ENCODE results near the gene SCN5A.
"Not testable (repeated sequence)": the region's sequence is repeated elsewhere in the genome, so short reads cannot be mapped to it uniquely, and the experiment has no call there.

Gene SCN5A

DNA sequence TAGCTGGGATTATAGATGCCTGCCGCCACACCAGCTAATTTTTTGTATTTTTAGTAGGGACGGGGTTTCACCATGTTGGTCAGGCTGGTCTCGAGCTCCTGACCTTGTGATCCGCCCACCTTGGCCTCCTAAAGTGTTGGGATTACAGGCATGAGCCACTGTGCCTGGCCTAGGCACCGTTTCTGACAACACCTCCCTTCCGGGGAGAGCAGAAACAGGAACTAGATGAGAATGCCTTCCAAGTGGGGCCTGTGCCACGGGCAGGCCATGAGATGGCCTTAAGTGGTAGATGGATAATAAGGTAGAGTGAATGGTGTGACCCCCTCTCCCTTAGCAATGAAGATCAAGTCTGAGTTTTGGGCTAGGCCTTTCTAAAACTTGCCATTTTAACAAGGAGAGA is 82.7 kb downstream of the SCN5A start:
- H3K56ac ChIP-seq (ENCODE audit: low read length); H3K4me2 ChIP-seq (ENCODE audit: low read length); H3K18ac ChIP-seq (ENCODE audit: low read length); H3K36me3 ChIP-seq (ENCODE audit: control insufficient read depth, insufficient read depth, low read length); H3K4me3 ChIP-seq (ENCODE audit: low read length); H4K5ac ChIP-seq (ENCODE audit: low read length); H2BK15ac ChIP-seq (replicated peaks; ENCODE audit: low read depth); H3K23ac ChIP-seq (ENCODE audit: low read length); H3K4me1 ChIP-seq (ENCODE audit: control insufficient read depth, low read depth, low read length); H3K27me3 ChIP-seq (ENCODE audit: insufficient read depth, low read length, poor library complexity); H2BK120ac ChIP-seq (ENCODE audit: low read depth, low read length); H3K79me2 ChIP-seq (ENCODE audit: control insufficient read depth, insufficient read depth, low read length); H3K9ac ChIP-seq (ENCODE audit: low read length); DNase-seq; H3K4ac ChIP-seq (ENCODE audit: low read depth, low read length); H3K27ac ChIP-seq (ENCODE audit: low read depth, low read length); H3K79me1 ChIP-seq (ENCODE audit: low read length); H2AK5ac ChIP-seq (ENCODE audit: low read length); H4K8ac ChIP-seq (ENCODE audit: low read depth, low read length); H2BK5ac ChIP-seq (ENCODE audit: low read length): not testable (repeated sequence)
- no CpG with 5 or more reads among the region's 7 CpGs for WGBS (ENCODE audit: extremely low coverage, insufficient coverage, low lambda C conversion rate)

DNA sequence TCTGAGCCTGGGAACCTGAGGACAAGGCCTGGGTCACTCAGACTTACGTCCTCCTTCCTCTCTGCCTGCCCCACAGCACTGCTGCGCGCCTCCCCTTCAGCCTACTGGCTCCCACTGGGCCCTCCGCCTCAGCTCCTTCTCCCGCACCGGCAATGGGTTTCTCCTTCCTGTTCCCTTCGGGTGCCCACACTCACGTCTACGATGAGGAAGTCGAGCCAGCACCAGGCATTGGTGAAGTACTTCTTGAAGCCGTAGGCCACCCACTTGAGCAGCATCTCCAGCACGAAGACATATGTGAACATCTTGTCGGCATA is 83.3 kb downstream of the SCN5A start:
- no peak overlapping the region for H2BK5ac ChIP-seq (ENCODE audit: low read length)
- no peak overlapping the region for H2BK15ac ChIP-seq (replicated peaks; ENCODE audit: low read depth)
- H3K23ac ChIP-seq (ENCODE audit: low read length): no peak overlapping the region
- no peak overlapping the region for H4K5ac ChIP-seq (ENCODE audit: low read length)
- H3K4me3 ChIP-seq (ENCODE audit: low read length): no peak overlapping the region
- no peak for DNase-seq
- H3K36me3 ChIP-seq (ENCODE audit: control insufficient read depth, insufficient read depth, low read length): no peaks in the 10 kb centered on the region
- H3K27me3 ChIP-seq (ENCODE audit: insufficient read depth, low read length, poor library complexity): no peaks in the 10 kb centered on the region
- H3K9ac ChIP-seq (ENCODE audit: low read length): no peak overlapping the region
- H3K4ac ChIP-seq (ENCODE audit: low read depth, low read length): no peak overlapping the region
- WGBS (ENCODE audit: extremely low coverage, insufficient coverage, low lambda C conversion rate): no CpG with 5 or more reads among the region's 13 CpGs
- H4K8ac ChIP-seq (ENCODE audit: low read depth, low read length): no peak overlapping the region
- H3K27ac ChIP-seq (ENCODE audit: low read depth, low read length): no peak overlapping the region
- no peaks in the 10 kb centered on the region for H3K79me1 ChIP-seq (ENCODE audit: low read length)
- no peak overlapping the region for H3K18ac ChIP-seq (ENCODE audit: low read length)
- H3K56ac ChIP-seq (ENCODE audit: low read length): no peak overlapping the region
- H3K4me1 ChIP-seq (ENCODE audit: control insufficient read depth, low read depth, low read length): no peaks in the 10 kb centered on the region
- no peak overlapping the region for H2AK5ac ChIP-seq (ENCODE audit: low read length)
- H2BK120ac ChIP-seq (ENCODE audit: low read depth, low read length): no peak overlapping the region
- H3K79me2 ChIP-seq (ENCODE audit: control insufficient read depth, insufficient read depth, low read length): no peaks in the 10 kb centered on the region
- no peak overlapping the region for H3K4me2 ChIP-seq (ENCODE audit: low read length)

DNA sequence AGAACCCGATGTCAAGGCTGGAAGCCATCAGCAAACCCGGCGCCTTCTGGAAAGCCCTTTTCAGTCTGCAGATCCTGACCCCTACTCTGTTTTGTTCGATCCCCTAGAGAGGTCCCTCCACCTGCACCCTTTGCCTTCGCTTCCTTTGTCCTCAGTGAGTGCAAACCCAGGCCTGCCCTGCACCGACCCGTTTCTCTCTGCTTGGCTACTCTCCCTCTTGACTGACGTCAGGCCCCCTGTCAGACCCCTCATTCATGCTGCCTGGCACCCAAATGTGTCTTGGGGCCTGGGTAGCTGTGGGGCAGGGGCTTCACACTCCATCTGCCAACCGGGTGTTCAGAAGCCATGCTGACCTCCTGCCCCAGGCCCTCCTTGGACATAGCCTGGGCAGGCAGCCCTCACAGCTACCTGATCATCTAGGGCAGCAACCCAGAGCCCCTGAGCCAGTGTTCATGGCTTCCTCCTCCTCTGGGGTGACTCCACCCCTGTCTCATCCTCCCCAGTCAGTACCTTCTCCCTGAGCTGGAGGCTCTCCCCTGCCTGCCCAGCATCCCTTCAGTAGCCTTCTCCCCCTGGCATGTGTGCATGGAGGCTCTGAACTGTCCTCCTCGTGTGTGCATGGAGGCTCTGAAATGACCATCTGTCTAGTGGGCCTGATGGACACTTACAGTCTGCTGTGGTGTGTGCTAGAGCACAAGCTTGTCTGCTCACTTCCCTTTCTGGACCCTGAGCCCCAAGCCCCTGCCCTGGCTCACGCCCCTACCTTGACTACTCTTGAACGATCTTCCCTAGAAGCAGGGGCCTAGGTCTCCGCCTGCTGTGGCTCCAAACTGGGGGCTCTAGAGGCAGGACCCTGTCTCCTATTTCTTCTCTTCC is 83.9 kb downstream of the SCN5A start:
- Histone ChIP-seq H3K9ac (ENCODE audit: low read length) (no peak overlapping the region), H3K4ac (ENCODE audit: low read depth, low read length) (no peak overlapping the region), H4K5ac (ENCODE audit: low read length) (no peak overlapping the region), H2AK5ac (ENCODE audit: low read length) (no peak overlapping the region), H3K4me3 (ENCODE audit: low read length) (no peak overlapping the region), H3K23ac (ENCODE audit: low read length) (no peak overlapping the region), H3K27ac (ENCODE audit: low read depth, low read length) (no peak overlapping the region), H3K56ac (ENCODE audit: low read length) (no peak overlapping the region), H4K8ac (ENCODE audit: low read depth, low read length) (no peak overlapping the region), H3K36me3 (ENCODE audit: control insufficient read depth, insufficient read depth, low read length) (no peaks in the 10 kb centered on the region), H3K4me1 (ENCODE audit: control insufficient read depth, low read depth, low read length) (no peaks in the 10 kb centered on the region), H2BK15ac (replicated peaks; ENCODE audit: low read depth) (no peak overlapping the region), H3K79me1 (ENCODE audit: low read length) (no peaks in the 10 kb centered on the region), H2BK120ac (ENCODE audit: low read depth, low read length) (no peak overlapping the region), H3K27me3 (ENCODE audit: insufficient read depth, low read length, poor library complexity) (no peaks in the 10 kb centered on the region), H3K4me2 (ENCODE audit: low read length) (no peak overlapping the region), H3K79me2 (ENCODE audit: control insufficient read depth, insufficient read depth, low read length) (no peaks in the 10 kb centered on the region), H2BK5ac (ENCODE audit: low read length) (no peak overlapping the region), H3K18ac (ENCODE audit: low read length) (no peak overlapping the region)
- WGBS (ENCODE audit: extremely low coverage, insufficient coverage, low lambda C conversion rate): no CpG with 5 or more reads among the region's 13 CpGs
- DNase-seq: no peak

DNA sequence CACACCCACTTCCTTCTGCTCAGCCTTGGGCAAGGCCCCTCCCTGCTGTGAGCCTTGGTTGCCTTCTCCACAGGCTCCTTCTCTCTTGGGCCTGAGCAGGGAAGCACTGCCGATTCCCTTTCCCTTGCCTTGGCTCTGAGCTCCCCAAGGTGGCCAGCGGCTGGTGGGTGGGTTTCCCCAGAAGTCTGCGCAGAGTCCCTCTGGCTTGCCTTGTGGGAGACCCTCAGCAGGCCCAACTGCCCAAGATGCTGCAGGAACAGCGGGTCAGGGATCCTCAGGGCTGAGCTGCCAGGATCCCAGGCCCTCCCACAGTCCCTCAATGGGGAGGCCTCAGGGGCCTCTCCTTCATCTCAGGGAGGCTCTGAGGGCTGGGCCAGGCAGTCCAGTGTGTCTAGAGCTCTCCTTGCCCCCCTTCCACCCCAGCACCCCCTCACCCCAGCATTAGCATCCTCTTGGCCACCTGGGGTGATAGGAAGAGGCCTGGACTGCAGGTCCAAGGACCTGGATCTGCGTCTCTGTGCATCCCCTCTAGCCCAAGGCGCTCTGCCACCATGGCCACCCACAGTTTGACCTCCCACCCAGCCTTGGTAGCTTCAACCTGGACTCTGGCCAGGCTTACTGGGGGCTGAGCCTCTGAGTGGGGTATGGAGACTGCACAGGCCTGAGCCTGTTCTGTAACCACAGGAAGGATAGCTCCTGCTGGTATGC is 84.7 kb downstream of the SCN5A start:
- no peak for DNase-seq
- no CpG with 5 or more reads among the region's 6 CpGs for WGBS (ENCODE audit: extremely low coverage, insufficient coverage, low lambda C conversion rate)

DNA sequence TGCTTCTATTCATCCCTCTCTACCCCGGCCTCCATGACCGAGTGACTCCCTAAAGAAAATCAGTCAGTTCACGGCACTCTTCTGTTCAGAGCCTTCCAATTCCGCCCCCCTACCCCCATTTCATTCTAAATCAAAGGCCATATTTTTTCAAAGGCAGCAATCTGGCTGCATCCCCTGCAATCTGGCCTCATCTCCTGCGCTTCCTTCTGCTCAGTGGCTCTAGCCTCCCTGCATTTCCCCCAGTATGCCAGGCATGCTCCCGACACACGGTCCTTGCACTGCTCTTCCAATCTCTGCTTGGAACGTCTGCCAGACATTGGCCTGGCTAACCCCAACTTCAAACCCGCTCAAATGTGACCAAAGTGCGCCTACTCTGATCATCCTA is 85.6 kb downstream of the SCN5A start:
- Histone ChIP-seq H3K27ac (ENCODE audit: low read depth, low read length) (no peak overlapping the region), H3K4me1 (ENCODE audit: control insufficient read depth, low read depth, low read length) (no peaks in the 10 kb centered on the region), H4K5ac (ENCODE audit: low read length) (no peak overlapping the region), H2BK15ac (replicated peaks; ENCODE audit: low read depth) (no peak overlapping the region), H3K79me2 (ENCODE audit: control insufficient read depth, insufficient read depth, low read length) (no peaks in the 10 kb centered on the region), H3K36me3 (ENCODE audit: control insufficient read depth, insufficient read depth, low read length) (no peaks in the 10 kb centered on the region), H3K79me1 (ENCODE audit: low read length) (no peaks in the 10 kb centered on the region), H3K4me3 (ENCODE audit: low read length) (no peak overlapping the region), H3K4me2 (ENCODE audit: low read length) (no peak overlapping the region), H2AK5ac (ENCODE audit: low read length) (no peak overlapping the region), H4K8ac (ENCODE audit: low read depth, low read length) (no peak overlapping the region), H3K56ac (ENCODE audit: low read length) (no peak overlapping the region), H3K27me3 (ENCODE audit: insufficient read depth, low read length, poor library complexity) (no peaks in the 10 kb centered on the region), H3K4ac (ENCODE audit: low read depth, low read length) (no peak overlapping the region), H3K23ac (ENCODE audit: low read length) (no peak overlapping the region), H3K18ac (ENCODE audit: low read length) (no peak overlapping the region), H2BK120ac (ENCODE audit: low read depth, low read length) (no peak overlapping the region), H2BK5ac (ENCODE audit: low read length) (no peak overlapping the region), H3K9ac (ENCODE audit: low read length) (no peak overlapping the region)
- no CpG with 5 or more reads among the region's 10 CpGs for WGBS (ENCODE audit: extremely low coverage, insufficient coverage, low lambda C conversion rate)
- DNase-seq: no peak

More for the DNA sequence above, 84.7 kb downstream of the SCN5A start:
- H3K4me3 ChIP-seq (ENCODE audit: low read length): no peak overlapping the region
- H3K27me3 ChIP-seq (ENCODE audit: insufficient read depth, low read length, poor library complexity): no peaks in the 10 kb centered on the region
- H3K4me1 ChIP-seq (ENCODE audit: control insufficient read depth, low read depth, low read length): no peaks in the 10 kb centered on the region
- H3K23ac ChIP-seq (ENCODE audit: low read length): no peak overlapping the region
- no peaks in the 10 kb centered on the region for H3K36me3 ChIP-seq (ENCODE audit: control insufficient read depth, insufficient read depth, low read length)
- no peak overlapping the region for H4K5ac ChIP-seq (ENCODE audit: low read length)
- no peak overlapping the region for H3K9ac ChIP-seq (ENCODE audit: low read length)
- H3K4me2 ChIP-seq (ENCODE audit: low read length): no peak overlapping the region
- no peak overlapping the region for H2BK5ac ChIP-seq (ENCODE audit: low read length)
- no peak overlapping the region for H2BK120ac ChIP-seq (ENCODE audit: low read depth, low read length)
- H3K79me1 ChIP-seq (ENCODE audit: low read length): no peaks in the 10 kb centered on the region
- no peak overlapping the region for H3K4ac ChIP-seq (ENCODE audit: low read depth, low read length)
- no peak overlapping the region for H3K56ac ChIP-seq (ENCODE audit: low read length)
- H3K79me2 ChIP-seq (ENCODE audit: control insufficient read depth, insufficient read depth, low read length): no peaks in the 10 kb centered on the region
- no peak overlapping the region for H2AK5ac ChIP-seq (ENCODE audit: low read length)
- H3K27ac ChIP-seq (ENCODE audit: low read depth, low read length): no peak overlapping the region
- H4K8ac ChIP-seq (ENCODE audit: low read depth, low read length): no peak overlapping the region
- no peak overlapping the region for H3K18ac ChIP-seq (ENCODE audit: low read length)
- H2BK15ac ChIP-seq (replicated peaks; ENCODE audit: low read depth): no peak overlapping the region
